Epithelial cell of proximal tubule (primary cell): ENCODE results near the gene CACNA1C. TPM values are rescaled to one million over a fixed set of nuclear protein-coding genes. Genes with fewer than 3 reads are reported as not detected.

Source experiments
- DNase-seq: peaks from one replicate; pipeline ENCODE4 v3.0.0-alpha.2; 2011; ENCODE audit warnings: low read depth
- H3K4me3 ChIP-seq: 2 replicates; pipeline ENCODE4 v1.5.1; 2011; ENCODE audit warnings: low read depth, mild to moderate bottlenecking, low read length
- total RNA-seq: library from RNA; depleted of rRNA; stranded (reverse); fragments of >200 nt; gene quantifications from 2 replicates; pipeline ENCODE4 v1.2.3, GENCODE V29; 2015
- TF ChIP-seq, protein P1 (sequence below): conservative IDR thresholded peaks from 2 replicates; pipeline ENCODE4 v1.5.1; 2012; ENCODE audit warnings: low read depth, mild to moderate bottlenecking, low read length

Gene CACNA1C
- total RNA-seq, 1 donor from 2014 or later = not detected

DNA sequence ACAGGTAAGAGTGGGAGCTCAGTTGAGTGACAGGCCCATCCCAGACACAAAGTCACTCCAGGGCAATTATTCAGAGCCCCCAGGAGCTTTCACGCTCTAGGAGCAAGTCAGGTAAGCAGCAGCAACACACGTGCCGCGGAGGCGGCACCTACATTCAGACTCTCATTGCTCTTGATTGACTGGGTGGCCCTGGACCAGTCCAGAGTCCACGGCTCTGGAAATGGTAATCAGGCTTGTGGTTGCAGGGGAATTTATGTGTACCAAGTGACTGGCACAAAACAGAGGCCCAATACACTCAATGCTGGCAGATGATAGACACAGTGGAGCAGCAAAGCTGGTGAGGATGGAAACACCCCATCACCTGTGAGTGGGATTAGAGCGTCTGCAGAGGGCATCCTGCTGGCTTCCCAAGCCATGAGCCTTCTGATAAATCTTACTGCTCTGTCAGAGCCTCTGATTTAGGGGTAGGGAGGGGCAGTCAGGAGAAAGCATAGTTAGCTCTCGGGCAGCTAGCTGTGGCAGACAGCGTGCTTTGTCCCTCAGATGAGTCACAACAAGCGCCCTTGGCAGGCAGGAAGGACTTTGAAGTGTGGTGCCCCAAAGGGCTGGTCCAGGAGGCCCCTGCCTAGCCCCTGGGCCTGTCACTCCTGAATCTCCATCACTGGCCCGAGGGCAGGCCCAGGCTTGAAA, 344.7 kb downstream of the CACNA1C start:
- H3K4me3 ChIP-seq = no peak overlapping the region
- TF ChIP-seq, protein P1, sequence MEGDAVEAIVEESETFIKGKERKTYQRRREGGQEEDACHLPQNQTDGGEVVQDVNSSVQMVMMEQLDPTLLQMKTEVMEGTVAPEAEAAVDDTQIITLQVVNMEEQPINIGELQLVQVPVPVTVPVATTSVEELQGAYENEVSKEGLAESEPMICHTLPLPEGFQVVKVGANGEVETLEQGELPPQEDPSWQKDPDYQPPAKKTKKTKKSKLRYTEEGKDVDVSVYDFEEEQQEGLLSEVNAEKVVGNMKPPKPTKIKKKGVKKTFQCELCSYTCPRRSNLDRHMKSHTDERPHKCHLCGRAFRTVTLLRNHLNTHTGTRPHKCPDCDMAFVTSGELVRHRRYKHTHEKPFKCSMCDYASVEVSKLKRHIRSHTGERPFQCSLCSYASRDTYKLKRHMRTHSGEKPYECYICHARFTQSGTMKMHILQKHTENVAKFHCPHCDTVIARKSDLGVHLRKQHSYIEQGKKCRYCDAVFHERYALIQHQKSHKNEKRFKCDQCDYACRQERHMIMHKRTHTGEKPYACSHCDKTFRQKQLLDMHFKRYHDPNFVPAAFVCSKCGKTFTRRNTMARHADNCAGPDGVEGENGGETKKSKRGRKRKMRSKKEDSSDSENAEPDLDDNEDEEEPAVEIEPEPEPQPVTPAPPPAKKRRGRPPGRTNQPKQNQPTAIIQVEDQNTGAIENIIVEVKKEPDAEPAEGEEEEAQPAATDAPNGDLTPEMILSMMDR = no peak
- DNase-seq = no peak

- TF ChIP-seq, protein P1 = no peak
- H3K4me3 ChIP-seq = no peak overlapping the region
- no peak for DNase-seq
These were observed 348.3 kb downstream of the CACNA1C start for GRCh38 chr12:2401040-2401439.

DNA sequence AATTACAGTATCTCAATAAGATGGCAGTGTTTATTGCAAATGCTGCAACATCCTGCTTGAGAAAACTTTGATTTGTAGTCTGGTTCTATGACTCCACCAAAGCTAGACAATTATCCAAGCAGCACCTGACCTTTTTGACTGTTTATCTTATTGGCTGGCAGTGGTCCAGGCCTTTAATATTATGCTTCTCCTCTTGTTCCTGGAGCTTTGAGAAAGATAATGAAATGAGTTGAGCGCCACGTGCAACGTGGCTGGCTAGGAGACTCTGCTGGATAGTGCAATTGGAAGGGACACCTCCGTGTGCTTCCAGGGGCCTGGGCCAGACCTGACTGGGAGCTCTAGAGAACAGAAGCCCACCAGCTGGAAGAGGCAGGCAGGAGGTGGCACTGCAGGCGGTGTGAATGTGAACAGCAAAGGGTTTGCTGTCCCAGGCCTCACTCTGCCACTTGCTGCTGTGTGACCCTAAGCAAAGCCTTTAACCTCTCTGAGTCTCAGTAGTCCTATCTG, 349.3 kb downstream of the CACNA1C start:
- H3K4me3 ChIP-seq = no peak overlapping the region
- TF ChIP-seq, protein P1 = no peak
- DNase-seq = no peak

GRCh38 chr12:2403221-2403976, 350.6 kb downstream of the CACNA1C start:
- DNase-seq = no peak
- TF ChIP-seq, protein P1 = no peak

DNA sequence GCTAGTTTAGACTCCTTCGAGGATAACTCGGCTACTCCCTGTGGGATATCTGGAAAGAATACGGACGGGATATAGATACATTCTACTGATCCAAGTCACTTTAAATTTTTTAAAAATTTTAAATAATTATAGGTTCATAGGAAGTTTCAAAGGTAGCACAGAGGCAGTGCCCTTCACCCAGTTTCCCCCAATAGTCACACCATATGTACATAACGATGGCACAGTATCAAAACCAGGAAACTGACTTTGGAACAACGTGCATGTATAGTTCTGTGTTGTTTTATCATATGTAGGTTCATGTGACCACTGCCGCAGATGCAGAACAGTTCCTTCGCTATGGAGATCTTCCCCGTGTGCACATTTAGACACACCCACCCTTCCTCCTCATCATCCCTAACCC, 352.3 kb downstream of the CACNA1C start:
- no peak for DNase-seq
- TF ChIP-seq, protein P1 = no peak
- no peak overlapping the region for H3K4me3 ChIP-seq

More at GRCh38 chr12:2403221-2403976, 350.6 kb downstream of the CACNA1C start:
- H3K4me3 ChIP-seq = no peak overlapping the region

DNA sequence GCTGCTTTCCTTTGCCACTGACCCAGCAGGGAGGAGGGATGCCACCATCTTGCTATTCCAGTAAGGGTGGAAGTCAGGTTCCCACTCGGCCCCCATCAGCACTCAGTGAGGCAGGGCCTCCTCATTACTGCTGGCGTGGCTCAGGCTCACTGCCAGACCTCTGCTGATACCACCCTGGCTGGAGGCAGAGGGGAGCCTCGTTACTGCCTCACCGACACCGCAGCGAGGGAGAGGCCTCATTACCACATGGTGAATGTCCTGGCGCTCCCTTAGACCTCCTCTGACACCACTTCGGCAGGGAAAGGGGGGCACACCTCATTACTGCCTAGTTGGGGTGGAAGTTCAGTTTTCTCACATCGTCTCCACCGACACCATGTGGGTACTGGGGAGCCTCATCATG, 354.1 kb downstream of the CACNA1C start:
- TF ChIP-seq, protein P1 = no peak
- no peak for DNase-seq
- no peak overlapping the region for H3K4me3 ChIP-seq
